Measurements from ENCODE around the gene ARMH3.
A peak's percentile ranks its signal among the peaks of the same experiment; 100 is the strongest.

ARMH3 gene

GRCh38 chr10:101832325-101832771, 223.6 kb downstream of the ARMH3 start:
- no peak for DNase-seq (ENCODE audit: low read depth, low spot score)

- no peak for DNase-seq (ENCODE audit: low read depth, low spot score)
These were observed 224.7 kb downstream of the ARMH3 start for GRCh38 chr10:101831169-101831811.

DNA sequence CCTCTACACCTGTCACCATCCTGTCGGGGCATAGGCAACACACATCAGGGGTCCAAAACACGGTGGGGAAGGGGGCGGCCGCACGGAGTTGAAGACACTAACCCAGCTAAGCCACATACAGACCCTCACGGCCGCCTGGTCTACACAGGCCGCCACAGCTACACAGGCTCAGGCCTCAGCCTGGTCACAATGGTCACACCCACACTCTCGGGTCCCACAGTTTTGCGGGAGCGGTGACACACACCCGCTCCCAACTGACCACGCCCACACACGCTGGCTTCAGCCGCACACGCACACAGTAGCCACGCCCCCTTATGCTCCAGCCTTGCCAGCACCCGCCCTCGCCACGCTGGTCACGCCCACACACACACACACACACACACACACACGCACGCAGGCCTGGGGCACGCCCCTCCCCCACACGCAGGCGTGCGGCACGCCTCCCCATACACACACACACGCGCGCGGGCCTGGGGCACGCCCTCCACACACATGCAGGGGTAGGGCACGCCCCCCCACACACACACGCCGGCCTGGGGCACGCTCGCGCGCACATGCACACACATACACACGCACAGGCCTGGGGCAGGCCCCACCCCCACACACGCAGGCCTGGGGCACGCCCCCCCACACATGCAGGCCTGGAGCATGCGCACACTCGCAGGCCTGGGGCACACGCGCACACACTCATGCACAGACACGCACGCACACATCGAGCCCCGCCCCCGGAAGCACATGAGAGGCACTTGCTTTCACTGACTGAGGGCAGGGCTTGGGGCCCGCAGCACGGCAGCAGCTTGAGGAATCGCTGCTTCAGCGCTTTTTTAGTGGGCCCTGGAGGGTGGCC, 225.4 kb downstream of the ARMH3 start:
- DNase-seq (ENCODE audit: low read depth, low spot score) = peak; percentile 55

DNA sequence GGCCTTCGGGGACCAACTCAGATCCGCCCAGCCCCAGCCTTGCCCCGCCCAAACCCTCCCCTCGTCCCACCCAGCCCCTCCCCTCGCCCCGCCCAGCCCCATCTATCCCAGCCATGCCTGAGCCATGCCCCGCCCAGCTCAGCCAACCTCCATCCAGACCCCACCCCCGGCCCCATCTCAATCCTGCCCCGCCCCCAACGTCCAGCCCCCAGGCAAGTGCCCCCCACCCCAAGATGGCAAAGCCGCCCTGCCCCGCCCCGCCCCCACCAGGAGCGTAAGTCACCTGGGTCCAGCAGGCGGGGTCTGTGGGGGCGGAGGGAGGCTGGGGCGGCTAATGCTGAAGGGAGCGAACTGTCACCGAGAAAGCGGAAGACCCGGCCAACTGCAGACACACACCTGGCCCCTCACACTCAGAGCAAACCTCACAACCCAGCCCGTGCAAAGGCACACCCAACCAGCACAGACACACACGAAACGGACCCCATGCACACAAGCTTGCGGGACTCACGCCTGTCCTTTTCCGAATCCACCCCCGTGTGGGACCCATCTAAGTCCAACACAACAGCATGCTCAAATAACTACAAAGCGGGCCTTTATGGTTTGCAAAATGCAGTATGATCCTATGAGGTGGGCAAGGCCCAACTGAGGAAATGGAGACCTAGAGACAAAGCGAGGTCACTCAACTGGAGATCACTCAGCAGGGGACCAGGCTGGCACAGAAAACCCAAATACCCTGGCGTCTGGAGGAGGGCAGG, 226.2 kb downstream of the ARMH3 start:
- no peak for DNase-seq (ENCODE audit: low read depth, low spot score)

GRCh38 chr10:101828766-101829551, 227.0 kb downstream of the ARMH3 start:
- no peak for DNase-seq (ENCODE audit: low read depth, low spot score)

DNA sequence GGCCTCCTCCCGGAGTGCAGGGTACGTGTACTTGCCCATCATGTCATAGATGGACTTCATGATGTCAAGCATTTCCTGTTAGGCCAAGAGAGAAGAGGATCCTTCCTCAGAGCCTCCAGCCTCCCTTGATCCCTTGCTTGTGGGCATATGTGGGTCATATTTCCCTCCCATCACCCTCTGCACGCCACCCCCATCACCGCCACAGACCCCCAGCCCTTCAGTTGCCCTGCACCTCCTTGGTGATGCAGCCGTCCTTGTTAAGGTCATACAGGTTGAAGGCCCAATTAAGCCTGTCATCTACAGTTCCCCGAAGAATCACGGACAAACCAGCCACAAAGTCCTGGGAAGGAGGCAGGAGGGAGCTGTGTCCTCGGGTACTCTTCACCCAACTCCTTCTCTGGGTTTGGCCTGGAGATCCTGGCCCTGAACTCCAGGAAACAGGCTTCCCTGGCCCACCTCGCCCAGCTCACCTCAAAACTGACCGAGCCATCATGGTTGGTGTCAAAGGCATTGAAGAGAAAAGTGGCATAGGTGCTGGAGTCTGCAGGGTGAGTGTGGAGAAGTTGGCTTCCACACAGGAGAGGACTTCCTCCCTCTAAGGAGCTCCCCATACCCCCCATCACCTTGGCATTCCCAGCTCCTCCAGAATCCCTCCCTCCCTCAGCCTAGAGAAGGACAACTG, 227.9 kb downstream of the ARMH3 start:
- no peak for DNase-seq (ENCODE audit: low read depth, low spot score)

- DNase-seq (ENCODE audit: low read depth, low spot score) = no peak
These were observed 229.0 kb downstream of the ARMH3 start for GRCh38 chr10:101826852-101827434.

GRCh38 chr10:101824736-101825135, 231.2 kb downstream of the ARMH3 start:
- no peak for DNase-seq (ENCODE audit: low read depth, low spot score)

- DNase-seq (ENCODE audit: low read depth, low spot score) = no peak
These were observed 236.9 kb downstream of the ARMH3 start for GRCh38 chr10:101818872-101819633.

DNA sequence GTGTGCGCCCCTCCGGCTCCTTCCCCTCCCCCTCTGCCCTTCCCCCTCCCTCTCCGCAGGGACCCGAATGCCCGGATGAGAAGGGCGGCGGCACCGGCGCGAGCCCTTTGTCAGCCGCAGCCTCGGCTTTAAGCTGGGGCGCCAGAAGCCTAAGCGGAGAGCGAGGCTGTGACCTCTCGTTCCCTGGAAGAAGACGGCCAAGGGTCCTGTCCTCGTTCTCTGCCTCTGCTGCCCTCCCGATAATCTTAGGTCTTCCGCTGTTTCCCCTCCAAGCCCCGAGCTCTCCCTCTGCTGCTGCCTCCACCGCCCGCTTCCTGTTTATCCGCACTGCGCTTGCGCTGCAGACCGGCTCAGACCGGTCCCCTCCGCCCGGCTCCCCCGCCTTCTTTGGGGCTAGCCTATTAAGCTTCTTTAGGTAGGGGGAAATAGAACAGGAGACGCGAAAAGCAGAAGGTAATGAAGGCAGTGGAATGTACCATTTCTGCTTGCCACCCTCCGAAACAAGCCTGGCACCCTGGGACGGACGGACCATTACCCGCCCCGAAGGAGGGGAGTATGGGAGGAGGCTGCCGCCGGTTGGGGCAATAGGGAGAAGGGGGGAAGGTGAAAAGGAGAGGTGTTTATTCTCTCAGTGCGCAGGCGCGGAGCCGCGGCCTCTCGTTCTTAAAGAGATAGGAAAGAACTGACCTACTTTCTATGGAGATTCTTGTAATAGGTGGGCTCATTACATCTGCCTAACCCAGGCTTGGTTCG, 237.7 kb downstream of the ARMH3 start, which contains the start of gene OGA:
Gene OGA (minus strand): TSS at position 326 of the 753 bp plus-strand sequence. CDS start 422 bp downstream, outside the sequence.
- DNase-seq (ENCODE audit: low read depth, low spot score) = peak; percentile 99

DNA sequence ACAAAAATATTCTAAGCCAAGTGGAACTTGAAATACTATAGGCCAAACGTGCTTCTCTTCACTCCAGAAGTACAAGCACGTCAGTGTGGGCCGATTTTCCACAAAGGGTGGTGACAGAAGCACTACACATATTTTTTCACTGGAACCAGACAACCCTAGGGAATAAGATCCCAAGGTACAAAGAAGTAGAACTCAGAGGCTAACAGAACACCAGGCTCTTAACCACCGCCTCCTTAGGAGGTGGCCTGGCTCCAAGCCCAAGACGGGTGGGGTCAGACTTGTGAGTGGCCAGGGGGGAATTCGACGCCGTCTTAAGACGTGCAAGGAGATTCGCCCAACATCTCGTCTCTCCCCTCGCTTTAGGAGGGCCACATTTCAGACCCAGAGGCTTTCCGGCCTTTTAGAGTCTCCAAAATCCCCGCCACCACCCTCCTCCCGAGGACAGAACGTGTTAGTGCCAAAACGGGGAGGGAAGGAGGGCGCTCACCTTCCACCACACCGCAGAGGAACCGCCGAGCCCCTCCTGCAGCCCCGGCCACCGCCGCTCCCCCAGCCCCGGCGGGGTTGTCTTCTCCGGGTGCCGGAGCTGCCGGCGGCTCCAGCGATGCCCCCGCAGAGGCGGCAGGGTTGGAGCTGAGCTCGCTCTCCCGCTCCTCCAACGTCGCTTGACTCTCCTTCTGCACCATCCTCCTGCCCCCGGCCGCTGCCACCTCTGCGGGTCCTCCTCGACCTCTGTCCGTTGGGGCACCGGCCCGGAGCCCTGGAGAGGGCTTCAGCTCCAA, 238.4 kb downstream of the ARMH3 start:
- DNase-seq (ENCODE audit: low read depth, low spot score) = peak; percentile 74

DNA sequence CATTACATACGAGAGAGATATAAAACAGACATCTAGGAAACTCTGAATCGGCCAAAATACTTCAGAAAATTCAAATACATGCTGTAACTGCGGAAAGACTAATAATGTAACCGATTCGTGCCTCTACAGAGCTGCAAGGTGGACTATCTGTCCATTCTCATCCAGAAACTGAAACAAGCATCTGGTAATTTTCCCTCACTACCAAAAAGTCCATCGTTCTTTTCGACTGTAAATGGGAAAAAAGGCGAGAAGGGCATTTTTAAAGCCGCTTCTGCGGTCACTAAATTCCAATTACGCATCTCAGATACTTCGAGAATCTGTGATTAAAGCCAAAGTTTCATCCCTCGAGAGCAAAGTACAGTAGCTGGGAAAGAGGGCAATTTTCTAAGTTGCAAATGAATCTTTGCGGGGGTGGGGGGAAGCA, 239.0 kb downstream of the ARMH3 start:
- no peak for DNase-seq (ENCODE audit: low read depth, low spot score)

GRCh38 chr10:101816376-101816775, 239.6 kb downstream of the ARMH3 start:
- no peak for DNase-seq (ENCODE audit: low read depth, low spot score)

- DNase-seq (ENCODE audit: low read depth, low spot score) = no peak
These were observed 241.4 kb downstream of the ARMH3 start for GRCh38 chr10:101814466-101815071.

DNA sequence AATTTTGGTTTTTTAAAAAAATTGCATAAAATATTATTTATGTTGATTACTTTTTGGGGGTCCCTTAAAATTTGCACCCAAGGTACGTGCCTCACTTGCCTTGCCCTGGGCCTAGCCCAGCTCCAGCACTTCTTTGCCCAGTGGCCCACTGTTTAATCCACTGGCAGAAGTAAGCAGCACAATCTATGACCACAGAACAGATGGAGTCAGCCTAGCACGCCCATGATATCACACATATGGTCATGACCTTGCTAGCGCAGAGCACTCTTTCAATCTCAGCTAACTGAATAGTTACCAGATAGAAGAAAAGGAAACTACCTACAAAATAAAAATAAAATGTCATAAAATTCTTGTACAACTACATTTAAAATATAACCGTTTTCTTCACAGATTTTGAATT, 243.4 kb downstream of the ARMH3 start:
- no peak for DNase-seq (ENCODE audit: low read depth, low spot score)

GRCh38 chr10:101807158-101807557, 248.8 kb downstream of the ARMH3 start:
- DNase-seq (ENCODE audit: low read depth, low spot score) = no peak

- DNase-seq (ENCODE audit: low read depth, low spot score) = no peak
These were observed 252.5 kb downstream of the ARMH3 start for GRCh38 chr10:101803511-101803910.

Measured in brain pericyte (primary cell).